A172 (cell line): ENCODE data around the gene AGBL3. TPM values are rescaled to one million over a fixed set of nuclear protein-coding genes. Genes with fewer than 3 reads are reported as not detected.
"Not testable (repeated sequence)": the region's sequence is repeated elsewhere in the genome, so short reads cannot be mapped to it uniquely, and the experiment has no call there.

Experiments used
- DNase-seq: peaks from one replicate; pipeline ENCODE4 v3.0.0-alpha.2; 2015; ENCODE audit warnings: low spot score
- total RNA-seq: library from RNA; depleted of rRNA; stranded (reverse); fragments of >200 nt; shearing (Covaris generic); gene quantifications from 2 replicates; pipeline ENCODE4 v1.2.3, GENCODE V29; 2014

The AGBL3 gene
- total RNA-seq, 1 experiment from 2014 or later: 1.9 TPM

DNA sequence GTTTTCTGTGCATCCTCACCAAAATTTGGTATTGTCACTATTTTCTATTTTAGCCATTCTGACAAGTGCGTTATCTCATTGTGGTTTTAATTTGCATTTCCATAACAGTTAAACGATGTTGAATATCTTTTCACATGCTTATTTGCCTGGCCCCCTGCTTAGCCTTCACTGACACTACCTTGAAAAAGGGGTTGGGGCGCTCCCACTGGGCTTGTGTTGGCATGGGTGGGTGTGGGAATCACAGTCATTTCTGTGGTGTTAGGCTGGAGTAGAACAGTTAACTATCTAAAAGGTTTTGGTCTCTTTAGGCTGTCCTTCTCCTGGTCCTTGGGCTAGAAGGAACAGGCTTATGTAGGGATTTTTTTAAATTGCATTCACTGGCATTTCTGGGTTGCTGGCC is 89.4 kb downstream of the AGBL3 start:
- DNase-seq: no peak

- DNase-seq: no peak
Observed at GRCh38 chr7:135076882-135077281, 90.6 kb downstream of the AGBL3 start.

DNA sequence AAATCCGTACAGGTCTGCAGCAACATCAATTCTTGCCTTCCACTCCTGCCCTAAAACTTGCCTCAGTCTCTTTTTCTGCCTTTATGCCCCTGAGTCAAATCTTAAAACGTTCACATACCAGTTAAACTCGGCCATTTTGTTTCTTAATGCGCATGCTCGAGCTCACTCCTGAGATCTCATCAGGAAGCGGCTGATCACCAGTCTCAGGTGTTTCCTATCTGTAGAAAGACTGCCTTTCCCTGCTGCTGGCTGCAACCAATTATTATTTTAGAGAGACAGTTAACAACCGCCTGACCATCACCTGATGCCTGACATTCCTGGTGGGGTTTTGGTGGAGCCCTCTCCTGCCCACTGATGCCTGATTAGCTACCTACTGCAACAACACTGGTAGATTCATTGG is 91.3 kb downstream of the AGBL3 start:
- DNase-seq: no peak

GRCh38 chr7:135078051-135078450 is 91.7 kb downstream of the AGBL3 start:
- no peak for DNase-seq

DNA sequence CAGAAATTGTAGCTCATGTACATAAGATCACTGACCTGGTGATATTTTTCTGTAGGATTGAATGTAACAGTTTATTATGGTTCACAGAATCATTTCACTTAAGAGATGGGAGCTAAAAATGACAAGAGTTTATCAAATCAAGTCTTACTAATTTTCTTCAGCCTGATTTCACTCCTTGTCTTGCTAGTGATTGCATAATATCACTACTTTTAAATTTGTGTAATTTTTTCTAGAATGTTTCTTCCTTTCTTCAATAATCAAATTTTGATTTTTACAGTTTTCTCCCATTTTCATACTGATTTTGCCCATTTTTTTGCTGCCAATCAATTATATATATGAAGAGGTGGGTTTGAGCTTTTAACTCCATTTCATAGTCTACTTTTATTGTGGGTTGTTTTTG is 92.8 kb downstream of the AGBL3 start:
- no peak for DNase-seq

DNA sequence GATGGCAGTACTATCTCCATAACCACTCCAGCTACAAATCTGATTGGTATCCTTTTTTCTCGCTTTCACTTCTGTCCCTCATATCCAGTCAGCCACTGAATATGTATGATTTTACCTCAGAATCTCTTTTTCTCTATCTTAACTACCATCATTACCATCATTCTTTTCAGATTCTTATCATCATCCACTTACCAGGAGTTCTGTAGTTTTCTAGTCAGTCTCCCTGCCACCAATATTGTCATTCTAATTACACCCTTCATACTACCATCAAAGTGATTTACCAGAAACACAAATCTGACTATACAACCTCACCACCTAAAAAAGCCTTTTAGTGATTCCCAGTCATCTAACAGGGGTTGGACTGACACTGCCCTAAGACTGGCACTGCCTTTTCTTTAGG is 96.7 kb downstream of the AGBL3 start:
- DNase-seq: no peak

DNA sequence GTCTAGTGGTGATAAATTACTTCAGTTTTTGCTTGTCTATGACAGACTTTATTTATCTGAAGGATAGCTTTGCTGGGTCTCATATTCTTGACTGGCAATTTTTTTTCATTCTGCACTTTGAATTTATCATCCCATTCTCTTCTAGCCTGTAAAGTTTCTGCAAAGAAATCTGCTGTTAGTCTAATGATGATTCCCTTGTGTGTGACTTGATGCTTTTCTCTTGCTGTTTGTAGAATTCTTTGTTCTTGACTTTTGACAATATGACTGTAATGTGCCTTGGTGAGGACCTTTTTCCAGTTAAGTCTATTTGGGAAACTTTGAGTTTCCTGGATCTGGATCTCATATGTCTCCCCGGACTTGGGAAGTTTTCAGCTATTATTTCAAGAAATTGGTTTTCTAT is 102.3 kb downstream of the AGBL3 start:
- no peak for DNase-seq

GRCh38 chr7:135091717-135092116 is 105.4 kb downstream of the AGBL3 start:
- DNase-seq: no peak

DNA sequence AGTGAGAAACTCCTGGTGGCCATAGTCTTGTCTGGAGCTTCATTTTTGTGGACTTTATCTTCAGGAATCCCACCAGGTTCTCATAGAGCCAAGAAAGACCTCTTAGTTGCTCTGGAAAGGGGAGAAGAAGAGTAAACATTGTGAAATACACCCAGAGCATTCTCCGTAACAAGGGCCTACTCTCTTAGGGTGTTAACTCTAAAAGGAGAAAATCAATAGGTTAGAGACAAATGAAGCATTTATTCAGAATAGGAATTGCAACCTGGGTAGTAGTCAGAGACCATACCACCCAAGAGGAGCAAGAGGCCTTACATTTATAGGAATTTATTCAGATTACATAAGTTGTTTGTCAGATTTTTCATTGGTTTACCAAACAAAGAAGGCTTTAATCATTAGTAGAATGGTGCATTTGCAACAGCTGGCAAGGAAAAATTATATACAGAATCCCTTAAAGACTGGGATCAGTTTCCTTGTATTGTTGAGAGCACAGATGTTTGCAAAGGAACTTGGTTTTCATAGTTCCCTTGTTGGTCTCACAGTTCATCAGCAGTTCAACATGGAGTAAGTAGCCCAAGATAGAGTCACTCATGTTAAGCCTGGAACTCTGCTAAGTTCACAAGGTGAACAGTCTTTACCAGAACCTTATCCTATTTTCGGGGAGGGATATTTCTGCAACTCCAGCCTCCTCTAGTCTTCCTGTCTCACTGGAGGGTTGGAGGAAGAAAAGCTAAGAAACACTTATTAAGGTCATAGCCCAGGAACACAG is 108.3 kb downstream of the AGBL3 start:
- no peak for DNase-seq

DNA sequence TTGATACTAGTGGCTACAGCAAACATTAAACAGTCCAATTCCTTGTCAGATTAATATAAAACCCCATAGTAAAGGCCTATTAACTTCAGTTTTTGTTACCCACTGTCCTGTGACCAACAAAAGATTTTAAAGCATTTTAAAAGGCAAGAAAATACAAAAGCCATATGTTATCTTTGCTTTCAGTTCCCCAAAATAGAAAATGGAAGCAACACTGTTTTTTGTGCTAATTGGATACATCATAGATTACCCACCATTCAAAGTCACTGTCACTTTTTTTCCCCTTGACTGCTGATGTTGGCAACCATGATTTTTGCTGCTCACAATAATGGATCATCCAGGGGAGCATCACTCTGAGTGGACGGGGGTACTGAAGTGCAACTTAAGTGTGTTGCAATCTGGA is 109.1 kb downstream of the AGBL3 start:
- DNase-seq: no peak

GRCh38 chr7:135098391-135098790 is 112.1 kb downstream of the AGBL3 start:
- DNase-seq: no peak

- no peak for DNase-seq
Observed at GRCh38 chr7:135100856-135101255, 114.5 kb downstream of the AGBL3 start.

- no peak for DNase-seq
Observed at GRCh38 chr7:135102372-135102771, 116.1 kb downstream of the AGBL3 start.

- DNase-seq: no peak
Observed at GRCh38 chr7:135109562-135109961, 123.3 kb downstream of the AGBL3 start.

DNA sequence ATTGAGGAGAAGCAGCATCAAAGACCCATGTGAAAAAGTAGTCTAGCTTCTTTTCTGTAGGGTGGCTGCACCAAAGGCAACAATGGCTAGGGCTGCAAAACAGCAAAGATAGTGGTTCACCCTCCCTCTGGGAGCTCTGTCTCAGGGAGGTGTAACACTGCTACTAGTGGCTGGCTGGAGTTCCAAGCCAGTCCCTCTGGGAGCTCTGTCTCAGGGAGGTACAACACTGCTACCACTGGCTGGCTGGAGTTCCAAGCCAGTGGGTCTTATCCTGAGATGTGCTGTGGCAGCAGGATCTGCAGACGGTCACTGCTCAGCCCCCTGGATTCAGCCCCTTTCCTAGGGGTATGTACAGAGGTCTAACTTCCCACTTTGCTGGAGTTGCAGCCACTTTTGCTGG is 123.7 kb downstream of the AGBL3 start:
- no peak for DNase-seq

- no peak for DNase-seq
Observed at GRCh38 chr7:135111379-135111778, 125.1 kb downstream of the AGBL3 start.

DNA sequence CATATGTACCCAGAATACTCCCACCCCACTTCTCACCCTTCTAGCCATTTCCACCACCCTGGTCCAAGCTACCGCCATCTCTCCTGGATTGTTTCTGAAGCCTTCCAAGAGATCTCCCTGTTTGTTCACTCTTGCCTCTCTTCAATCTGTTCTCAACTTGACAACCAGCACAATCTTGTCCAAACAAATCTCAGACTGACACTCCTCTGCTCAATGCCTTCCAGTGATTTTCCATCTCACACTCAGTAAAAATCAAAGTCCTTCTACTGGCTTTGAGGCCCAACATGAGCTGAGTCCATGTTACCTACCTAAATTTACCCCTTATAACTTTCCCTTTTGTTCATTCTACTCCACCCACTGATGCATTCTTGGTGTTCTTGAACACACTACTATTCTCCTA is 128.3 kb downstream of the AGBL3 start:
- no peak for DNase-seq

- no peak for DNase-seq
Observed at GRCh38 chr7:135117096-135117495, 130.8 kb downstream of the AGBL3 start.

DNA sequence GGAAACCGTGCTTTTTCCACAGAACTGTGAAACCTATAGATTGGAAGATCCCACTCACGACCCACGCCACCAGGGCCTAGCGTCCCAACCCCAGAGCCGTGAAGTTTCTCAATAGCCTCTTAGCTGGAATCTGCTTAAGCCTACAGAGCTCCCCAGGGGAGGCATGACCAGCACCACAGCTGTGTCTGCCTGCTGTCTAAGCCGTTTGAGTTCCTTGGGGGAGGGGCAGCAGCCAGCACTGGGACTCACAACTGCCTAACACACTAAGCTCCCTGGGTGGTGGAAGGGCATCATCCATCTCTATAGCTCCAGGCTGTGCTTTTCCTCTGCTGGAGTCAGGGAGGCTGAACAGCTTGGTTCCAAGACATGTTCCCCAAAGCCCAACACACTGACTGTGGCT is 135.6 kb downstream of the AGBL3 start:
- no peak for DNase-seq

- not testable (repeated sequence) for DNase-seq
Observed at GRCh38 chr7:135124631-135125030, 138.3 kb downstream of the AGBL3 start.

DNA sequence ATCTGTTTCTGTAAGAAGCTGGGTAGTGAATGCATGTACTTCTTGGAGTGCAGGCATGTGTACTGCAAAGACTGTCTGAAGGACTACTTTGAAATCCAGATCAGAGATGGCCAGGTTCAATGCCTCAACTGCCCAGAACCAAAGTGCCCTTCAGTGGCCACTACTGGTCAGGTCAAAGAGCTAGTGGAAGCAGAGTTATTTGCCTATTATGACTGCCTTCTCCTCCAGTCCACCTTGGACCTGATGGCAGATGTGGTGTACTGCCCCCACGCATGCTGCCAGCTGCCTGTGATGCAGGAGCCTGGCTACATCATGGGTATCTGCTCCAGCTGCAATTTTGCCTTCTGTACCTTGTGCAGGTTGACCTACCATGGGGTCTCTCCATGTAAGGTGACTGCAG is 142.6 kb downstream of the AGBL3 start:
- no peak for DNase-seq

DNA sequence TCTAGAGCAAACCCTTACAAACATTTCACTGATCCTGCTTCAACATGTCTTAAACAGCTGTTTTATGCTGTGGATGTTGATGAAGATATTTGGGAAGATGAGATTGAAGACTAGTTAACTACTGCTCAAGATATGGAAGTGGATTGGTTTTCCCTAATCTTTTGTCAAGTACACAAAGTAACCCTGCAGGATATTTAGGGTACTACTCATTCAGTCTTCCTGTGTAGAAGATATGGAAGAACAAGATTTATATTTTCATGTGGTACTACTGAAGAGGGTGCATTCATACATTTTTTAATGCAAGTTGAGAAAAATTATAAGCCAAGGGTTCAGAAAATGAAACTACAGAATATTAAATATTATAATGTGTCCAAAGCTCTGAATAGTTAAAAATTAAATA is 143.3 kb downstream of the AGBL3 start:
- no peak for DNase-seq

GRCh38 chr7:135143885-135144668 is 157.8 kb downstream of the AGBL3 start:
- no peak for DNase-seq
